GM19463 (cell line): ENCODE data around the gene ATP6V0C.
A peak's percentile ranks its signal among the peaks of the same experiment; 100 is the strongest.
"Not testable (repeated sequence)": the region's sequence is repeated elsewhere in the genome, so short reads cannot be mapped to it uniquely, and the experiment has no call there.

Experiments used
- ATAC-seq: cut with Tn5 transposase; IDR thresholded peaks from one replicate; pipeline ENCODE4 v1.9.1; 2021; ENCODE audit warnings: mild to moderate bottlenecking, moderate library complexity; ENCODE audit not compliant: unreplicated experiment

ATP6V0C gene

DNA sequence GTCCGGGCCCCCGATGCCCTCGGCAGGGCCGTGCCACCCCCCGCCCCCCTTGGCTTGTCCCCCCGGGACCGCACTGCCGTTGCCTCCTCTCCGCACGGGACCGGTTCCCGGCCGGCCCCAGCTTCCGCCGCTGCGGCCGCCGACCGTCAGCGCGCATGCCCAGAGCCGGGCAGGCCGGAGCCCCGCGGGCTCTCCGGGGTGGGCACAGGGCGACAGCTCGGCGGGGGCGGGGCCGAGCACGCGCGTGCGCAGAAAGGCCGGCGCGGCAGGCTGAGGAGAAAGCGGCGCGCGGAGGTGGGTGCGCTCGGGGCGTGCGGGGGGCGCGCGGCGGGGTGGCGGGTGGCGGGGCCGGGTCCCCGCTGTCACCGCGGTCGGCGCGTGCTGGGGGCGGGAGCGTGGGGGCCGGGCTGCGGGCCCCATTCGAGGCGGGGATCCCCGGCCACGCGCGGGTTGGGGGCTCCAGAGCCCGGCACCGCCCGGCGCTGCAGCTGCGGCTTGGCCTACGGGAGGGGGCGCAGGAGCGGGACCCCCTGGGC is 38.8 kb upstream of the ATP6V0C start, which contains the start of gene TBC1D24:
Gene TBC1D24 (plus strand): TSS at position 251 of the 536 bp plus-strand sequence. CDS start 21,022 bp downstream, outside the sequence.
- peak; percentile 63 for ATAC-seq

DNA sequence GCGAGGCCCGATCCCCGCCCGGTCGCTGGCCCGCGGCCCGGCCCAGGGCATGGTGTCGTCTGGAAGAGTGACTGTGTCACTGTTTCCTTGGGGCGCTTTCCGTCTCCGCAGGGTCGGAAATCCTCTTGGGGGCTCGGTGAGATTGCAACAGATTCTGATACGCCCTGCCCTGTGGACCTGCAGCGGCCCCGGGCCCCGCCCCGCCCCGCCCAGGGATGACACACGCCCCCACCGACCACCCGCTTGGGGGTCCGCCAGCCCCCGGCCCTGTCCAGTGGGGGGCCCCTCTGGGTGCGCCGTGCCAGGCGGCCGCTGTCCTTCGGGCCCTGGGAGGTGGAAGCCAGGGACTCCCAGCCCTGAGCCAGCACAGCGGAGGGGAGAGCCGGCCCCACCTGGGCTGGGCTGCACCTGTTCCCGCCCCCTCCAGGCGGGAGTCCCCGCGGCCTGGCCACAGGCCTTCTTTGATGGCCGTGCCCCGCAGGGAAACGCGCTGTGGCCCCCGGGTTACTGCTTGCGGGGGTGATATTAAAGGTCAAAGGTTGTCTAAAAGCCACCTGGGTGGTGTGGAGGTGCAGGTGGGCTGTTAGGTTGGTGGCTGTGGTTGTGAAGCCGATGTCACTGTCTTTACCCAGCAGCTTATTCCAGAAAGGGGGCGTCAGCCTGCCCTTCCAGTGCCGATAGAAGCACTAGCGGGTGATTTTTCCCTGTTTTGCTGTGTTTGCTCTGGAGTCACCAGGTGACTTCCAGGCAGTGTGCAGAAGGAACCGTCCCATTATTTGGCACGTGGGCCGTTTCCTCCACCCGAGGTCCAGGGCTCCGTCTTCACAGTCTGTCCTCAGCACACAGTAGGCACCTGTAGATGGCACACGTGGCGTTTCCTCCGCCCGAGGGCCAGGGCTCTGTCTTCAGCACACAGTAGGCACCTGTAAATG is 38.1 kb upstream of the ATP6V0C start:
- no peak for ATAC-seq

DNA sequence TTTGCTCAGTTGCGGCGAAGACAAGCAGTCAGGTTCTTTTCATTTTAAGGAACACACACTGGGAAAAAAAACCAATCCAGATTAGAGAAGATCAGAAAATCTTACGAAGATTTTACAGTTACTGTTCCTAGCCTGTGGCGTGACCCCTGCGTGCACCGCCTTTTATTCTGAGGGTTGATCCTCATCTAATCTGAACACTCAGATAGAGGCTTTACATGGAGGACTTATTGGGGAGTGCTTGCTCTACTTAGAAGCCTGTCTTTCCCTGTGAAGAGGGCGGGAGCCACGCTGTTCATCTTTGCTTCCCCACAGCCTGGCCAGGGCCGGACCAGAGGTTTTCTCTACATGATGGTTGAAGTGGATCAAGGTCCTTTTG is 37.4 kb upstream of the ATP6V0C start:
- no peak for ATAC-seq

DNA sequence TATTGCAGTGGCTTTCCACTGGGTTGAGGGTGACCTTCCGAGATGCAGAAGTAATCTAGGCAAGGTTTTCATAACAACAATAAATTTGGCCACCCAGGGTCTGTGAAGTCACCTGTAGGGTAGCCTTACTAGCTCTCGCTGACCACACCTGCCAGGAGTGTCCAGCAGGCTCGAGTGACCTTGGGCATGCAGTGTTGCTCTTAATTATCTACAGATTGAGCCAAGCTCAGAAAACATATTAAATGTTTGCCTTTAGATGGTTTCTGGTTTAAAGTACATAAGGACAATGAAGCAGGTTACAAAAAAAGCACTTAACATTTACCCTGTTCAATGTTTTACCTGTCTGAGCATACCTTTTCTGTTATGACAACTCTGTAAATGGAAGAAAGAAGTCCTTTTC is 37.0 kb upstream of the ATP6V0C start:
- no peak for ATAC-seq

DNA sequence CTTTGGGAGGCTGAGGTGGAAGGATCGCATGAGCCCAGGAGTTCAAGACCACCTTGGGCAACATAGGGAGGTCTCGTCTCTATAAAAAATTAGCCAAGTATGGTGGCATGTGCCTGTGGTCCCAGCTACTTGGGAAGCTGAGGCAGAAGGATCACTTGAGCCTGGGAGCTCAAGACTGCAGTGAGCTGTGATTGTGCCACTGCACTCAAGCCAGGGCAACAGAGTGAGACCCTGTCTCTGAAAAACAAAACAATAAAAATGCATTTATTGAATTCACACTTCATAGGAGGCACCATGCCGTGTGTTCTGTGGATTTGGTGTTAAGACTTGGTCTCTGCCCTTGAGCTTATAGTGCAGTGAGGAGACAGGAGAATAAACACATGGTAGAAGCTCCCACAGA is 36.4 kb upstream of the ATP6V0C start:
- ATAC-seq, result no peak

DNA sequence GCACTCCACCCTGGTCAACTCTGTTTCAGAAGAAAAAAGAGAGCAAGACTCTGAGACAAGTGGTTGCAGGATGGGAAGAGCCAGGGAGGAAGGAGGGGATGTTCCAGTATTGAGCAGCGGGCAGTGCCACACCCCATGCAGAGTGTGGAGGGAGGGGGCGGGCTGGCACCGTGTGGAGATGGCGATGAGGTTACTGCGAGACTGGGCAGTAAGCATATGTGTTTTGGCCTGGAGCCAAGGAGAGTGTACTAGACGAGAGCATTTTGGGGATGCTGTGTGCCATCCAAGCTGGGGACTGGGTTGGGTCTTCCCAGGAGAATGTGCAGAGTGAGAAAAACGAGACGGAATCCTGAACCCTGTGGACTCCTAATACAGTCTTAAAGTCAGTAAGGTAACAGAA is 35.5 kb upstream of the ATP6V0C start:
- no peak for ATAC-seq

DNA sequence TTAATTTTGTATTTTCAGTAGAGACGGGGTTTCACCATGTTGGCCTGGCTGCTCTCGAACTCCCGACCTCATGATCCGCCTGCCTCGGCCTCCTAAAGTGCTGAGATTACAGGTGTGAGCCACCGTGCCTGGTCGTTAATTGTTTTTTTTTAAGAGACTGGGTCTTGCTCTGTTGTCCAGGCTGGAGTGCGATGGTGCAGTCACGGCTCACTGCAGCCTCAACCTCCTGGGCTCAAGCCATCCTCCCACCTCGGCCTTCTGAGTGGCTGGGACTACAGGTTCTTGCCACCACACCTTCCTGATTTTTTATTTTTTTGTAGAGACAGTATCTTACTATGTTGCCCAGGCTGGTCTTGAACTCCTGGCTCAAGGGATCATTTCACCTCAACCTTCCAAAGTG is 33.8 kb upstream of the ATP6V0C start:
- ATAC-seq, result not testable (repeated sequence)

DNA sequence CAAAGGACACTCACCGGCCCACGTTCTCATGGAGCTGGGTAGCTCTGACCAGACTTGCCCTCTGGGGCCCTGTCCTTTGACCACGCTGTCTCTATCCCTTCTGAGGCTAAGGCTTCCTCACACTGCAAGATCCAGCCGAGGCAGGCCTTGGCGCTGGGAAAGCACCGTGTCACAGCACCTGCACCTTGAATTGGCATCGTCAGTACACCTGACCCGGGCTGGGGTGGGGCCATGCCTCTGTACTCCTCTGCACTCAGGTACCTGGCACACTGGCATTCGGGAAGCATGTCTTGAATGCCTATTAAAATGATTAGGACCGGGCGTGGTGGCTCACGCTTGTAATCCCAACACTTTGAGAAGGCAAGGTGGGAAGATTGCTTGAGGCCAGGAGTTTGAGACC is 32.8 kb upstream of the ATP6V0C start:
- ATAC-seq, result no peak

DNA sequence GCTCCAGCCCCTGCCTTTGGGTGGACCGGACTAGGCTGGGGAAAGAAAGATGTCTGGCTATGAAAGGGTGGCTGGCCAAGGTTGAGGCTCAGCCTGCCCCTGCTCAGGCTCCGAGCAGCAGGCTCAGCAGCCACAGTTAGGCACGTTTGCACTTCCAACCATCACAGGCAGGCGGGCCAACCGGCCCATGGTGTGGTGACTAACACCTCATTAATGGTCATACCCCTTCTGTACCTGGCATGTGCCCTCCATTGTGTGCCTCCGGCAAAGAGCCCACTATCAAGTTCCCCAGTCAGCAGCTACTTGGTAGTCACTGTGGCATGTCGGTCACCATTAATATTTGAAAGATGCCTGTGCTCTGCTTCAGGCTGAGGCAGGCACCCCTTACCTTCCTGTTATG is 32.1 kb upstream of the ATP6V0C start:
- no peak for ATAC-seq

DNA sequence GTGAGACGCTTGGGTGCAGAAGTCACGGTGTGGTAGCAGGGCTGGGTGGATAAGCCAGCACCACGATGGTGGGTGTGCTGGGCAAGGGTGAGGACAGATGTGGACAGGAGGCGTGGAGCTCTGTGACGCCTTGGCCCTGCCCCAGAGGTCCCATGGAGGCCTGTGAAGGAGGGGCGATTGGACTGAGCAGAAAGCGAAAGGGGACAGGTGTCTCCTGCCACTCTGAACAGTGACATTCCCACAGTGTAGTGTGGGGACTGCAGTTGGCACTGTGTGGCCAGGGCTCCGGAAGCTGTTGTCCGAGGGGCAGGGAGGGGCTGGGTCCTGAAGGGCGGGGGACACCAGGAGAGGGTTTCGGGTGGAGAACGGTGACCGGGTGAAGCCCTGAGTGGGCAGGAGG is 31.5 kb upstream of the ATP6V0C start:
- no peak for ATAC-seq

DNA sequence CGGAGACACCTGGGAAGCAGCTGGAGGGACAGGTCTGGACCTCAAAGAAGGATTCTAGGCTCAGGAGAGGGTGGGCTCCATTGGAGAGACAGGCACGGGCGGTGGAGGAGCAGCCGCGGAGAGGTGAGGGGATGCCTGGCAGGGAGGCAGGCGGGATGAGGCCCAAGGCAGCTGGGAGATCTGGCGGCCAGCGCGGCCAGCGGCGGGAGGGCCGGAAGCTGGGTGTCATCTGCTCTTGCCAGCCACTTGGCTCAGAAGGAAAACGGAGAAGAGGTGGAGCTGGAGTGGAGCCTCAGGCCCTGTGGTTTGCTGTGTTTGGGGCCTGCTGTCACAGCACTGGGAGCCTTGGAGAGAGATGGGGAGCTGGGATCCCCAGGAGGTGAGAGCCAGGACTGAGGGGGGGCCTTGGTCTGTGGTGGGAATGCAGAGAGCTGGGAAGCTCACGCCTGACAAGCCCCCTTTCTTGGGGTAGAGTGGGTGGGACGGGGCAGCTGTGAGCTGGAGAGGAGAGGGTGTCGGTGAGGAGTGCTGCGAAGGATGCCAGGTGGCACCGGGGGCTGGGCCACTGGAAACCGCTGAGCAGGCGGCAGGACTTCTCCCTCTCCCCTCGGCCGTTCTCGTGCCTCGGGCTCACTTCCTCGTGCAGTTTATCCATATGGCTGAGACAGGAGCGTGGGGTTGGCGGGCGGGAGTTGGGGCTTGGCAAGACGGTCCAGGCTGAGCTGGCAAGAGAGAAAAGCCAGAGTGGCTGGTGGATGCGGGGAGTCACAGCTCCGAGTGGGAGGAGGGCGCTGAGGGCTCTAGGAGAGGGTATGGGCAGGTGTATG is 30.8 kb upstream of the ATP6V0C start:
- no peak for ATAC-seq

DNA sequence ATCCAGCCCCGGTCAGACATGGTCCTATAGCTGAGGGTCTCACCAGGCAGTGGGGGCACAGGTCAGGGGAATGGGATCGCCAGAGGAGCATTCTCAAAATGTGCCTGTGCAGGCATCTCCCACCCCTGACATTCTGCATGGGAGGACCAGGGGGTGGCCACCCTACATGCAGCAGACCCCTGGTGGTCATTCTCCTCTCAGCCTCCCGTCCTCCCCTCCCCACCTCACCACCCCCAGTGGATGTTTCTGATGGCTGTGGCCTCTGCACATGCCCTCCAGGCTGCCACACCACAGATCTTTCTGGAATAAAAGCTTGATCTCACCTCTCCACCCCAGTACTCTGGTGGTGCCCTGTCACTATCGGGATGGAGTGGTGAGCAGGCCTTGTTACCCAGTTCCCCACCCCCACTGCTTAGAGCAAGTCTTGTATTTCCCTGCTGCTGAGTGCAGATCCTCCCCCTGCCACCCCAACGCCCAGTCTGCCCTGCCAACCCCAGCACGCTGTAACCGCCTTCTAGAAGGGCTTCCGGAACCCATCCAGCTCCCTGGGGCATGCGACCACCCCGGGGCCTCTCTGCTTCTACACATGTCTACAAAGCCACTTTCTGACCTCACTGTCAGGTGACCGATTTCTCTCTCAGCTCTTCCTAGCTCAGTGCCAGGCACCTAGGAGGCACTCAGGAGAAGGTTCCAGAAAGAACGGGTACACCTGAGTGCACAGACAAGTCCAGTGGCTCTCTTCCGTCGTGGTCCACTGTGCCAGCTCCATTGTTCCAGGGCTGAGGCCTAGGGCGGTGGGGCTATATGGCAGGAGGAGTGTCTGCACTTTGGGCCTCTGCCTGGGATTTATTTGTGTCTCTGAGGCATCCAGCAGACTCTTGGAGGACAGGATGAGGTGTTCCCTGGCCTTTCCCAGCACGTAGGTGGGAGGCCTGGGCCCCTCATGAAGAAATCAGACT is 29.5 kb upstream of the ATP6V0C start:
- ATAC-seq, result no peak

DNA sequence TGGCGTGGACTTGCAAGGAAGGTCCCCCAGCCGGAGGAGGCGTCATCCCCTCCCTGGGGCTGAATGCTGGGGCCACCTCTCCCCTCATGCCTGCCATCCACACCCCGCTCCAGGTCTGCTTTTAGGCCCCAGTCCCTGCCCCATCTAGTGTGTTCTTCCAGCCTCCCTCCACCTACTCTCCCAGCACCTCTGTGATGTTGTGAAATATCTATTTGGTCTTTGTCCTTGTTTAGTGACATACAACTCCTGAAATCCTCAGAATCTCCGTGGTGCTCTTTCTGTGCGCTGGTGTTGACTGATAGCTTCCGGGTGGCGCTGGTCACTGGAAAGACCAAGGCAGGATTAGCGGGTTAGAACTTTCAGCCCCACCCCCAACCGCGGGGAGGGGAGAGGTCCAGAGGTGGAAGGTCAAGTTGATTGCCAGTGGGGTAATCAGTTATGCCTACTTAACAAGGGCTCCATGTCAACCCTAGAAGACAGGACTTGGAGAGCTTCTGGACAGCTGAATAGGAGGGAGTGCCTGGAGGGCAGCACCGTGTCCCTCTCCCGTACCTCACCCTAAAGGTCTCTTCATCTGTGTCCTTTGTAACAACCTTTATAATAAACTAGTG is 28.7 kb upstream of the ATP6V0C start:
- ATAC-seq, result no peak

DNA sequence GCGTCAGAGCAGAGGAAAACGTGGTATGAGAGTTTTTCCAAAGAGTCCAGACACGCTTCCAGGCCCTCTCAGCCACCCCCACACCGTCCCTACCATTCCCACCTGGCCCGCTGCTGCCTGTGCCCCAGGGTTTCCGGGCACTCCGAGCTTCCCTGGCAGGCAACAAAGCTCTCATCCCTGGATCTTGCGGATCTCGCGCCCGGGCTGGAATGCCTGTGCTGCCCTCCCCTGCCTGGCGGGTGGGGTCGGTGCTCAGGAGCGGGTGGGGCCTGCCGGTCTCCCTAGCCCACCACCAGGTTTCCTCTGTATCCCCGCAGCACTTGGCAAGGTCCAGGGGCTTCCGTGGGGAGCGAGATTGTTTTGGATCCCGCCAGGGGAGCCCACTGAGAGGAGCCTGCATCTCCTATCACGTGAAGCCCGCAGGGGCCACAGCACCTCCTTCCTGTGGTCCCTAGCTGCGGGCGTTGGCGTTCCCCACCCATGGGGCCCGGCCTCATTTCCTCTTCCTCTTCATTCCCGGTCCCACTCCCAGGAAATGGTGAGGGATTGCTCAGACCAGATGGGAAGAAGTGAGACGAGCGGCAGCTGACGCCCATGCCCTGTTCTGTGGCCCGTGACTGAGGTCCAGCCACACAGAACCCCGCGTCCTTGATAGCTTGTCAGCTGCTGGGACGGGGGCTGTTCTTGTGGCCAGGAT is 27.8 kb upstream of the ATP6V0C start:
- no peak for ATAC-seq

DNA sequence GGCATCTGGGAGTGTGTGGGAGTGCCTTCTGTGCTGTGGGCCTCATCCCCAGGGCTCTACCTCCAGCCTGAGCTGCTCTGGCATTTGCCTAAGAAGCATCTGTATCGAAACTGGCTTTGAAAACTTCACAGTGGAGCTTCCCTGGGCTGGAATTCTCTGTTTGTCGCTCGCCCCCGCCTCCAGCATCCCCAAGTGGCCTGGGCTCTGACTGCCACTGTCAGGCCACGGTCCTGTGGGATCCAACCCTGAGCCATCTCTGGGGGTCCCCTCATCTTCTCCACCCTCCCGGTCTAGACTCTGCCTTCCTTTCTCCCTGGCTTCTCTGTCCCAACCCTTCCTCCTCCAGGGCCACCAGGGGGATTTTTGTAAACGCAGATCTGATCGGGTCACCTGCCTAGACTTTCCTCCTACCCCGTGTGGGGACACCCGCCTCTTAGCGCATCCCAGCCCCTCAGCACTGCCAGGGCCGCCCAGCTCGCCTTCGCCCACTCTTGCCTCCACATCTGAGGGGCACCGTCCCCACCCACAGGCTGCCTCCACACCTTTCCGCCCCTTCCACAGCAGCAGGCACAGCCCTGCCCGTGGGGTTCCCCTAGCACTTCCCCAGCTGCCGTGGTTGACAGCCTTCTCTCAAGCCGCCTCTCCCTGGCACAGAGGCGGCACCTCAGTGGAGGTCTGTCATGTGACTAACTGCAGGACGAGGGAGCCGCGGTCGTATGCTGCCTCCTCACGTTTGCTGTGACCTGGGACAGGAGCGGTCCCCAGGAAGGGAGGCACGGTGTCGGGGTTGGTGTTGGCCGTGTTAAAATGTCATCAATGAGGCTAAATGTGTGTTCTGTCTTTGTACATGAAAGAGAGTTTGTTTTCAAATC is 26.9 kb upstream of the ATP6V0C start:
- peak; percentile 85 for ATAC-seq

DNA sequence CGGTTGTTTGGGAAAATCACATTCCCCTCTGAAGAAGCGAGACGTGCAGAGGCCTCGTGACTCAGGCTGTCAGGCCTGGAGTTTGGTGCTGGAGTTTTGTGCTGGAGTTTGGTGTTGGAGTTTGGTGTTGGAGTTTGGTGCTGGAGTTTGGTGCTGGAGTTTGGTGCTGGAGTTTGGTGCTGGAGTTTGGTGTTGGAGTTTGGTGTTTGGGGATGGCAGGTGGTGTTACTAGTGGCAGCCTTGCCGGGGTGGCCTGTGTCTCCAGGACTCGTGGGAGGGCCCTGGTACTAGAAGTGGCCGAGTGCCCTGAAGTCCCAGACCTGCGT is 26.3 kb upstream of the ATP6V0C start:
- no peak for ATAC-seq

DNA sequence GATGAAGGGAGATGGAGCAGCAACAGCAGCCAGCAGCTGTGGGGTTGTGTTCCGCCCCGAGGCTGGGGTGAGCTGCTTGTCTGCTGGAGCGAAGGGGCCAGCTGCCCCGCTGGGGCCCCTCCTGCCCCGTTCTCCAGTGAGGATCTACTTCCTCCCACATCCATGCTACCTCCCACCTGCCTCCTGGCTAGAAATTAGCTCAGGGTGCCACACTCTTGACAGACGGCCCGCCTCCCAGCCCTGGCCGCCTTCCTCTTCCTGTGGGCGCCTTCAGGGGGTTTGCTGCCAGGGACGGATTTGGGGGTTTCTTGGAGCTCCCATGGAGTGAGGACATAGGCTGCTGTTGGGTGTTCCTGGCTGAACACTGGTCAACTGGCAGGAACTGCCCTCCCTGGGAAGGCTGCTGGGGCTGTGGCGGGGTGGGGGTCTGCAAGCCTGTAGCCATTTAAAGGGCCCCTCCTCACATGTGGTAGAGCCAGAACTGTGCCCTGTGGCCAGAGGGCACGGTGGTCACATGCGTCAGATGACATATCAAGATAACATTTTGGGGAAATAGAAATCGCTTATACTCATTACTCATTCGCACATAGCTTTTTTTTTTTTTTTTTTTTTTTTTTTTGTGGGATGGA is 25.7 kb upstream of the ATP6V0C start:
- ATAC-seq, result no peak

DNA sequence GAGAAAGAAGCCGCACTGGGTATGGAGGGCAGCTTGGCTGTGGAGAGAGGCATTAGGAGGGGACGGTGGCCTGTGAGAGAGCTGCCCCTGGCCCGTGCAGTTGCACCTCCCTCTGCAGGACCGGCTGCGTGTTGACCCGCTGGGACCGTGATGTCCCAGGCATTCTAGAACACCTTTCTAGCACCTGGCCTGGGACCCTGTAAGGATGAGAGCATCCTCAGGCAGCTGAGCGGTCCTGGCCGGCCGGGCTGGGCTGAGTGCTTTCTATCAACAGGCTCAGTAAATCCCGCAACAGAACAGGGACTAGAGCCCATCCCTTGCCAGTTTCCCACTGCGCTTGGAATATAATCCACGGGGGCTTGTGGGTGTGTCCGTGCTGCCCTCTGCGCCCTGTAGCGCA is 24.2 kb upstream of the ATP6V0C start:
- ATAC-seq, result no peak
